Measurements from ENCODE around the gene HDAC7.
"Not testable (repeated sequence)": the region's sequence is repeated elsewhere in the genome, so short reads cannot be mapped to it uniquely, and the experiment has no call there.

Gene HDAC7

GRCh38 chr12:47828008-47828975, 8.6 kb upstream of the HDAC7 start:
- DNase-seq, result no peak

GRCh38 chr12:47825173-47825639, 5.5 kb upstream of the HDAC7 start:
- DNase-seq, result no peak

GRCh38 chr12:47824635-47825034, 4.9 kb upstream of the HDAC7 start:
- DNase-seq, result no peak

- peak; percentile 61 to 71 for DNase-seq
These were observed 4.5 kb upstream of the HDAC7 start for GRCh38 chr12:47824198-47824597.

GRCh38 chr12:47823422-47824086, 3.9 kb upstream of the HDAC7 start:
- DNase-seq, result no peak

GRCh38 chr12:47822863-47823262, 3.2 kb upstream of the HDAC7 start:
- no peak for DNase-seq

- no peak for DNase-seq
These were observed 2.7 kb upstream of the HDAC7 start for GRCh38 chr12:47822401-47822800.

- no peak for DNase-seq
These were observed 1.6 kb upstream of the HDAC7 start for GRCh38 chr12:47821346-47821706.

- no peak for DNase-seq
These were observed 1.1 kb upstream of the HDAC7 start for GRCh38 chr12:47820631-47821345.

GRCh38 chr12:47819138-47819895, 386 bp downstream of the HDAC7 start:
- peak; percentile 52 to 56 for DNase-seq

- DNase-seq, result no peak
These were observed 1.1 kb downstream of the HDAC7 start for GRCh38 chr12:47818467-47819137.

GRCh38 chr12:47818007-47818376, 1.7 kb downstream of the HDAC7 start:
- no peak for DNase-seq

GRCh38 chr12:47817272-47818006, 2.3 kb downstream of the HDAC7 start:
- peak in 1 of 2 donors; percentile 51 for DNase-seq

- no peak for DNase-seq
These were observed 3.1 kb downstream of the HDAC7 start for GRCh38 chr12:47816403-47817271.

- DNase-seq, result not testable (repeated sequence)
These were observed 4.3 kb downstream of the HDAC7 start for GRCh38 chr12:47815447-47815846.

- DNase-seq, result no peak
These were observed 5.0 kb downstream of the HDAC7 start for GRCh38 chr12:47814539-47815170.

GRCh38 chr12:47813511-47814196, 6.0 kb downstream of the HDAC7 start:
- DNase-seq, result peak; percentile 38 to 48

GRCh38 chr12:47812797-47813510, 6.7 kb downstream of the HDAC7 start:
- DNase-seq, result peak; percentile 94 to 95

Data from CD4-positive, alpha-beta T cell treated with Interleukin-4 for 1 hour (primary cell).